Thyroid gland (tissue), 4 donors: ENCODE data around the gene MAPK4.

Experiments
- POLR2A ChIP-seq, 2 donors: fragments of 450-650 bp; IDR thresholded peaks; one replicate each; pipeline ENCODE4 v1.6.1; 2017; ENCODE audit warnings: antibody characterized with exemption in 2 of 2, mild to moderate bottlenecking in 2 of 2, moderate library complexity in 1 of 2
- TF ChIP-seq, protein P1 (sequence below), 6 experiments: fragments of 200-600 bp in 3 of 6; fragments of 450-650 bp in 3 of 6; sonication (generic) in 3 of 6; IDR thresholded peaks; one replicate each; pipeline ENCODE4 v1.5.1; 2016 to 2019; ENCODE audit warnings: antibody characterized with exemption in 6 of 6, mild to moderate bottlenecking in 2 of 6, inconsistent platforms in 1 of 6, moderate library complexity in 1 of 6

- TF ChIP-seq POLR2A (IDR thresholded peaks at IDR 0.05) = no peak
- TF ChIP-seq, protein P1, sequence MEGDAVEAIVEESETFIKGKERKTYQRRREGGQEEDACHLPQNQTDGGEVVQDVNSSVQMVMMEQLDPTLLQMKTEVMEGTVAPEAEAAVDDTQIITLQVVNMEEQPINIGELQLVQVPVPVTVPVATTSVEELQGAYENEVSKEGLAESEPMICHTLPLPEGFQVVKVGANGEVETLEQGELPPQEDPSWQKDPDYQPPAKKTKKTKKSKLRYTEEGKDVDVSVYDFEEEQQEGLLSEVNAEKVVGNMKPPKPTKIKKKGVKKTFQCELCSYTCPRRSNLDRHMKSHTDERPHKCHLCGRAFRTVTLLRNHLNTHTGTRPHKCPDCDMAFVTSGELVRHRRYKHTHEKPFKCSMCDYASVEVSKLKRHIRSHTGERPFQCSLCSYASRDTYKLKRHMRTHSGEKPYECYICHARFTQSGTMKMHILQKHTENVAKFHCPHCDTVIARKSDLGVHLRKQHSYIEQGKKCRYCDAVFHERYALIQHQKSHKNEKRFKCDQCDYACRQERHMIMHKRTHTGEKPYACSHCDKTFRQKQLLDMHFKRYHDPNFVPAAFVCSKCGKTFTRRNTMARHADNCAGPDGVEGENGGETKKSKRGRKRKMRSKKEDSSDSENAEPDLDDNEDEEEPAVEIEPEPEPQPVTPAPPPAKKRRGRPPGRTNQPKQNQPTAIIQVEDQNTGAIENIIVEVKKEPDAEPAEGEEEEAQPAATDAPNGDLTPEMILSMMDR (IDR thresholded peaks at IDR 0.05) = no peak
These were observed 127.6 kb downstream of the MAPK4 start for GRCh38 chr18:50687491-50687890.
